ENCODE measurements around the gene SORBS1.

DNA sequence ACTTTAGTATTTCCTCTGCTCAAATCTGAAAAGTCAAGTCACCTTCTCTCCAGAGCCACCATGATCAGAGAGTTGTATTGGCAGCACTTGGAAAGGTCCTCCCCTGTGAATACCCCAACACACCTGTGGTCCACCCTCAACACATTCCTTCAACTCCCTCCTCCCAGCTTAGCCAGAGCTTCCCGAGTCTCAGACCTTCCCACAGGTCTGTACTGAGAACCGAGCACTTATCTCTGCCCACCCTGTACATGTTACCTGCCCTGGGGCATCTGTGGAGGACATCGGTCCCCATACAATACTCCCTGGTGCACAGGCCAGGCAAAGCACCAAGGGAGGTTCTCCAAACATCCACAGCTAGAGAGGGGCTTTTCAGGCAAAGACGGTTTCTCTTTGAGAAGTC lies 30.6 kb downstream of the SORBS1 start:
- no peak for TF ChIP-seq SMAD3 (CRISPR knock-in tag; IDR thresholded peaks at IDR 0.05; ENCODE audit: borderline replicate concordance)
- no peak for TF ChIP-seq TEAD4 (CRISPR knock-in tag; IDR thresholded peaks at IDR 0.05)

Measured in WTC11 (cell line).